Progenitor cell of endocrine pancreas (in vitro differentiated cells): ENCODE data around the gene PKLR. TPM values are rescaled to one million over a fixed set of nuclear protein-coding genes. Genes with fewer than 3 reads are reported as not detected.

ENCODE experiments used
- DNase-seq: peaks from one replicate; pipeline ENCODE4 v3.0.0; 2021; ENCODE audit warnings: low spot score; ENCODE audit not compliant: unreplicated experiment
- H3K27ac Mint-ChIP-seq: 2 replicates; pipeline ENCODE4 v1.8.0; 2021; ENCODE audit warnings: mild to moderate bottlenecking, moderate library complexity, mixed read lengths
- H3K27me3 Mint-ChIP-seq: 2 replicates; pipeline ENCODE4 v1.8.0; 2021; ENCODE audit warnings: mixed read lengths
- H3K36me3 Mint-ChIP-seq: 2 replicates; pipeline ENCODE4 v1.8.0; 2022; ENCODE audit warnings: mixed read lengths; ENCODE audit not compliant: insufficient read depth
- H3K4me1 Mint-ChIP-seq: 2 replicates; pipeline ENCODE4 v1.8.0; 2021; ENCODE audit warnings: low read depth, mixed read lengths
- H3K4me3 Mint-ChIP-seq: 2 replicates; pipeline ENCODE4 v1.8.0; 2021; ENCODE audit warnings: low read depth, mild to moderate bottlenecking, moderate library complexity, mixed read lengths
- H3K9me3 Mint-ChIP-seq: 2 replicates; pipeline ENCODE4 v1.8.0; 2021; ENCODE audit warnings: low read depth, mixed read lengths
- CTCF ChIP-seq: fragments of 200-600 bp; sonication (generic); IDR thresholded peaks from one replicate; pipeline ENCODE4 v1.5.0; 2021; ENCODE audit warnings: antibody characterized with exemption, mild to moderate bottlenecking; ENCODE audit not compliant: unreplicated experiment
- total RNA-seq: library from RNA; stranded (reverse); gene quantifications from 2 replicates; pipeline ENCODE4 v1.2.1, GENCODE V29; 2021

Gene PKLR
- total RNA-seq, 1 donor from 2014 or later: 0.57 TPM

GRCh38 chr1:155313261-155313660 lies 12.0 kb upstream of the PKLR start:
- peaks cover 13% of the 10 kb centered on the region for H3K36me3 Mint-ChIP-seq
- H3K4me1 Mint-ChIP-seq: peaks cover 17% of the 10 kb centered on the region
- TF ChIP-seq CTCF: no peak
- peak overlapping the region; percentile 31 for H3K4me3 Mint-ChIP-seq
- H3K27me3 Mint-ChIP-seq: no peaks in the 10 kb centered on the region
- no peaks in the 10 kb centered on the region for H3K9me3 Mint-ChIP-seq
- no peak for DNase-seq
- no peak overlapping the region for H3K27ac Mint-ChIP-seq

GRCh38 chr1:155309423-155310021 lies 8.3 kb upstream of the PKLR start:
- no peak for DNase-seq
- peaks cover 15% of the 10 kb centered on the region for H3K4me1 Mint-ChIP-seq
- no peak for TF ChIP-seq CTCF
- H3K27ac Mint-ChIP-seq: peak overlapping the region; percentile 98
- no peaks in the 10 kb centered on the region for H3K27me3 Mint-ChIP-seq
- H3K4me3 Mint-ChIP-seq: peak overlapping the region; percentile 96
- no peaks in the 10 kb centered on the region for H3K9me3 Mint-ChIP-seq
- peaks cover 10% of the 10 kb centered on the region for H3K36me3 Mint-ChIP-seq

- Mint-ChIP-seq H3K36me3 (peaks cover 10% of the 10 kb centered on the region), H3K4me1 (peaks cover 15% of the 10 kb centered on the region), H3K27ac (peak within 1 kb of the TSS; percentile 98), H3K27me3 (no peaks in the 10 kb centered on the region), H3K4me3 (peak within 1 kb of the TSS; percentile 96), H3K9me3 (no peaks in the 10 kb centered on the region)
- DNase-seq: peak; percentile 86
- peak; percentile 11 for TF ChIP-seq CTCF
Observed at GRCh38 chr1:155308493-155309422, 7.5 kb upstream of the PKLR start, which contains the start of gene FDPS. TSS of gene FDPS (plus strand) at chr1:155308866. CDS start at chr1:155309790, 924 bp downstream.

GRCh38 chr1:155307247-155307740 lies 6.1 kb upstream of the PKLR start:
- H3K27me3 Mint-ChIP-seq: no peaks in the 10 kb centered on the region
- H3K4me1 Mint-ChIP-seq: peaks cover 15% of the 10 kb centered on the region
- no peaks in the 10 kb centered on the region for H3K9me3 Mint-ChIP-seq
- H3K4me3 Mint-ChIP-seq: no peak overlapping the region
- H3K27ac Mint-ChIP-seq: no peak overlapping the region
- DNase-seq: no peak
- H3K36me3 Mint-ChIP-seq: peaks cover 3% of the 10 kb centered on the region
- peak; percentile 53 for TF ChIP-seq CTCF

- DNase-seq: no peak
- Mint-ChIP-seq H3K4me1 (peaks cover 11% of the 10 kb centered on the region), H3K4me3 (no peak overlapping the region), H3K36me3 (no peaks in the 10 kb centered on the region), H3K27me3 (no peaks in the 10 kb centered on the region), H3K27ac (peak overlapping the region; percentile 78), H3K9me3 (no peaks in the 10 kb centered on the region)
- TF ChIP-seq CTCF: no peak
Observed at GRCh38 chr1:155305881-155306391, 4.7 kb upstream of the PKLR start.
